SK-MEL-5 (cell line): ENCODE data around the gene HDLBP. TPM values are rescaled to one million over a fixed set of nuclear protein-coding genes. Genes with fewer than 3 reads are reported as not detected.

Experiments used
- DNase-seq: peaks from one replicate; pipeline ENCODE4 v3.0.0-alpha.2; 2016; ENCODE audit warnings: low read depth, low spot score
- in situ Hi-C: cut with HindIII; loops from 2 replicates; pipeline ENCODE4 v1.10.0; 2016; ENCODE audit warnings: low sequenced_read_pairs, high pct_unique_total_duplicates, low pct_unique_long_range_greater_than_20kb
- total RNA-seq: library from RNA; depleted of rRNA; stranded (reverse); fragments of >200 nt; shearing (Covaris generic); gene quantifications from 2 replicates; pipeline ENCODE4 v1.2.3, GENCODE V29; 2014

The HDLBP gene
- total RNA-seq, 1 experiment from 2014 or later: 592 TPM

GRCh38 chr2:241228860-241229516 lies 86.5 kb downstream of the HDLBP start:
- no peak for DNase-seq
- in situ Hi-C loops: no loop called here

GRCh38 chr2:241228081-241228859 lies 87.2 kb downstream of the HDLBP start:
- no peak for DNase-seq
- in situ Hi-C loops: no loop called here

- no peak for DNase-seq
- in situ Hi-C loops: no loop called here
Measured at GRCh38 chr2:241227594-241227993, 87.9 kb downstream of the HDLBP start.

GRCh38 chr2:241226723-241227572 lies 88.5 kb downstream of the HDLBP start:
- DNase-seq: no peak
- in situ Hi-C loops: no loop called here

- in situ Hi-C loops: no loop called here
- DNase-seq: no peak
Measured at GRCh38 chr2:241225983-241226382, 89.5 kb downstream of the HDLBP start.

- no peak for DNase-seq
- in situ Hi-C loops: no loop called here
Measured at GRCh38 chr2:241225545-241225944, 89.9 kb downstream of the HDLBP start.

- DNase-seq: no peak
- in situ Hi-C loops: no loop called here
Measured at GRCh38 chr2:241224851-241225438, 90.5 kb downstream of the HDLBP start.

- DNase-seq: peak; percentile 13
- in situ Hi-C loops: no loop called here
Measured at GRCh38 chr2:241224018-241224850, 91.2 kb downstream of the HDLBP start.

GRCh38 chr2:241223211-241224017 lies 92.1 kb downstream of the HDLBP start:
- DNase-seq: no peak
- in situ Hi-C loops: no loop called here

- in situ Hi-C loops: no loop called here
- DNase-seq: no peak
Measured at GRCh38 chr2:241219856-241220356, 95.6 kb downstream of the HDLBP start.

- no peak for DNase-seq
- in situ Hi-C loops: no loop called here
Measured at GRCh38 chr2:241219030-241219382, 96.5 kb downstream of the HDLBP start.

GRCh38 chr2:241218131-241219029 lies 97.1 kb downstream of the HDLBP start:
- in situ Hi-C loops: no loop called here
- peak; percentile 28 for DNase-seq

GRCh38 chr2:241217320-241218031 lies 98.0 kb downstream of the HDLBP start:
- DNase-seq: peak; percentile 26
- in situ Hi-C loops: no loop called here

GRCh38 chr2:241216211-241216761 lies 99.2 kb downstream of the HDLBP start:
- in situ Hi-C loops: no loop called here
- no peak for DNase-seq

GRCh38 chr2:241215421-241215820 lies 100.1 kb downstream of the HDLBP start:
- in situ Hi-C loops: no loop called here
- no peak for DNase-seq
